COLO829 (cell line): Measurements from ENCODE around the gene TMEM184A.

Source experiments
- DNase-seq: peaks from one replicate; pipeline ENCODE4 v3.0.0; 2012; ENCODE audit warnings: low spot score

TMEM184A gene

GRCh38 chr7:1501487-1502270 lies 54.3 kb downstream of the TMEM184A start:
- DNase-seq: no peak

GRCh38 chr7:1500064-1500807 lies 55.8 kb downstream of the TMEM184A start:
- DNase-seq: no peak

GRCh38 chr7:1499367-1500029 lies 56.5 kb downstream of the TMEM184A start:
- no peak for DNase-seq

GRCh38 chr7:1498370-1499305 lies 57.4 kb downstream of the TMEM184A start:
- DNase-seq: no peak

- no peak for DNase-seq
These were observed 58.6 kb downstream of the TMEM184A start for GRCh38 chr7:1497293-1497927.

GRCh38 chr7:1496531-1497292 lies 59.3 kb downstream of the TMEM184A start:
- DNase-seq: no peak

GRCh38 chr7:1495564-1496242 lies 60.3 kb downstream of the TMEM184A start:
- DNase-seq: no peak

GRCh38 chr7:1494866-1495563 lies 61.0 kb downstream of the TMEM184A start:
- DNase-seq: no peak

- DNase-seq: no peak
These were observed 61.6 kb downstream of the TMEM184A start for GRCh38 chr7:1494447-1494846.

- no peak for DNase-seq
These were observed 62.4 kb downstream of the TMEM184A start for GRCh38 chr7:1493571-1493970.

- no peak for DNase-seq
These were observed 62.9 kb downstream of the TMEM184A start for GRCh38 chr7:1493129-1493528.

- DNase-seq: no peak
These were observed 63.4 kb downstream of the TMEM184A start for GRCh38 chr7:1492640-1493039.
